ENCODE data around the gene ATP1B1. TPM values are rescaled to one million over a fixed set of nuclear protein-coding genes. Genes with fewer than 3 reads are reported as not detected.

ATP1B1 gene
- total and polyA plus RNA-seq, 2 of the 8 experiments (the other 6 are each of a cell fraction or from before 2014, with no cell fraction given): 16.3 to 76.5 TPM

GRCh38 chr1:169091480-169091941 lies 15.0 kb upstream of the ATP1B1 start:
- no peaks in the 10 kb centered on the region for H4K20me1 ChIP-seq (replicated peaks in 1 of 2; ENCODE audit: control insufficient read depth in 1 of 2, insufficient read depth in 2 of 2, low read length in 2 of 2)
- H2BK5ac ChIP-seq (ENCODE audit: low read depth, low read length): no peak overlapping the region
- H3K18ac ChIP-seq (ENCODE audit: extremely low read depth, low read length): no peak overlapping the region
- POLR2A ChIA-PET (ENCODE audit: partially characterized antibody): interaction anchor here (1.4 to 4.1 kb wide), 2 partner anchors 10 to 15 kb away, joined by 3 to 20 read pairs; partner anchors contain the start of gene ATP1B1
- no peak overlapping the region for H2BK20ac ChIP-seq (ENCODE audit: low read length)
- no peaks in the 10 kb centered on the region for H3K79me2 ChIP-seq (ENCODE audit: control insufficient read depth in 1 of 2, insufficient read depth in 2 of 2, low read length in 2 of 2)
- no peak overlapping the region for H3K4me2 ChIP-seq (ENCODE audit: insufficient read depth in 1 of 2, low read depth in 2 of 2, low read length in 2 of 2)
- no peak overlapping the region for H4K91ac ChIP-seq (replicated peaks; ENCODE audit: insufficient read length, low read length)
- H3K4me3 ChIP-seq (ENCODE audit: extremely low read depth in 1 of 4, insufficient read depth in 2 of 4, low read depth in 3 of 4, low read length in 4 of 4): no peak overlapping the region
- DNase-seq (ENCODE audit: low read depth in 1 of 2, low spot score in 2 of 2) (no peak), FAIRE-seq (no peak)
- H4K8ac ChIP-seq (ENCODE audit: extremely low read depth, insufficient read depth, low read length): no peak overlapping the region
- no peaks in the 10 kb centered on the region for H3K9me3 ChIP-seq (ENCODE audit: insufficient read depth in 2 of 2, low read depth in 1 of 2, low read length in 1 of 2)
- CTCF ChIA-PET (ENCODE audit: partially characterized antibody): interaction anchor here (1.2 to 1.5 kb wide), 2 partner anchors 13 to 26 kb away, joined by 3 read pairs; no protein-coding TSS in a partner anchor
- no peak overlapping the region for H2BK15ac ChIP-seq (ENCODE audit: low read length)
- no peak overlapping the region for H2BK12ac ChIP-seq (ENCODE audit: low read depth, low read length)
- no peak overlapping the region for H3K56ac ChIP-seq (replicated peaks; ENCODE audit: insufficient read length, low read depth, low read length)
- H3K23ac ChIP-seq (ENCODE audit: insufficient read length): no peak overlapping the region
- no peaks in the 10 kb centered on the region for H3K36me3 ChIP-seq (ENCODE audit: control insufficient read depth in 2 of 4, insufficient read depth in 4 of 4, low read length in 3 of 4)
- H2BK120ac ChIP-seq (replicated peaks; ENCODE audit: low read depth, low read length): no peak overlapping the region
- no peaks in the 10 kb centered on the region for H3K23me2 ChIP-seq (ENCODE audit: low read depth, low read length)
- H3K4ac ChIP-seq (replicated peaks; ENCODE audit: insufficient read length, low read depth, low read length): no peak overlapping the region
- 91% methylated on average over 4 of the region's 4 CpGs; no CpG with 5 or more reads in 1 of the 2 experiments for WGBS, 2 experiments (ENCODE audit: extremely low coverage in 1 of 2, insufficient coverage in 1 of 2, insufficient read length in 1 of 2, insufficient replicate concordance in 2 of 2, low coverage in 1 of 2, low lambda C conversion rate in 2 of 2, missing lambda C conversion rate in 1 of 2)
- no peak overlapping the region for H3K14ac ChIP-seq (ENCODE audit: insufficient read length)
- peaks cover 0 to 3% (median 0%) of the 10 kb centered on the region in 4 experiments; a peak in 1 of 7 replicates for H3K4me1 ChIP-seq (replicated peaks in 1 of 4; ENCODE audit: control insufficient read depth in 3 of 4, insufficient read depth in 4 of 4, low read length in 3 of 4)
- H2AK5ac ChIP-seq (ENCODE audit: low read depth, low read length): no peak overlapping the region
- H3K79me1 ChIP-seq (ENCODE audit: low read depth, low read length): no peaks in the 10 kb centered on the region
- H3K27me3 ChIP-seq (replicated peaks in 1 of 4; ENCODE audit: control insufficient read depth in 3 of 4, extremely low read depth in 1 of 4, insufficient read depth in 3 of 4, low read length in 3 of 4): no peaks in the 10 kb centered on the region
- H4K5ac ChIP-seq (ENCODE audit: insufficient read length, low read depth, low read length): no peak overlapping the region
- H3K9ac ChIP-seq (replicated peaks in 1 of 4; ENCODE audit: extremely low read depth in 1 of 4, low read depth in 3 of 4, low read length in 3 of 4): no peak overlapping the region
- H2AFZ ChIP-seq (ENCODE audit: low read length): 0 out of 2 replicates have a peak overlapping the region, but pooled peaks have one; percentile 91
- H3K27ac ChIP-seq (ENCODE audit: low read depth, low read length): no peak overlapping the region
- no peak for TF ChIP-seq BCL11A (IDR thresholded peaks at IDR 0.05; ENCODE audit: low read depth in 2 of 2, low read length in 2 of 2)
- no peak for TF ChIP-seq SIN3A (conservative IDR thresholded peaks at IDR 0.05 in 1 of 2, IDR thresholded peaks at IDR 0.05 in 1 of 2; ENCODE audit: low read depth in 1 of 2, low read length in 2 of 2)
- TF ChIP-seq RNF2 (IDR thresholded peaks at IDR 0.05; ENCODE audit: borderline replicate concordance, low read depth, low read length, missing control alignments, poor library complexity, severe bottlenecking): no peak

All from H1 (cell line).